GM12865 (cell line): ENCODE data around the gene ELN.

Source experiments
- DNase-seq: peaks from one replicate; pipeline ENCODE4 v3.0.0; 2010; ENCODE audit warnings: low read depth
- H3K4me3 ChIP-seq: 2 replicates; pipeline ENCODE4 v1.5.1; 2011; ENCODE audit warnings: mild to moderate bottlenecking, low read depth, low read length, control low read depth
- TF ChIP-seq, protein P1 (sequence below): IDR thresholded peaks from 2 replicates; pipeline ENCODE4 v1.5.1; 2011; ENCODE audit warnings: low read length, control low read depth, low read depth, inconsistent platforms; ENCODE audit not compliant: insufficient read depth; ENCODE audit errors: missing control alignments

ELN gene

DNA sequence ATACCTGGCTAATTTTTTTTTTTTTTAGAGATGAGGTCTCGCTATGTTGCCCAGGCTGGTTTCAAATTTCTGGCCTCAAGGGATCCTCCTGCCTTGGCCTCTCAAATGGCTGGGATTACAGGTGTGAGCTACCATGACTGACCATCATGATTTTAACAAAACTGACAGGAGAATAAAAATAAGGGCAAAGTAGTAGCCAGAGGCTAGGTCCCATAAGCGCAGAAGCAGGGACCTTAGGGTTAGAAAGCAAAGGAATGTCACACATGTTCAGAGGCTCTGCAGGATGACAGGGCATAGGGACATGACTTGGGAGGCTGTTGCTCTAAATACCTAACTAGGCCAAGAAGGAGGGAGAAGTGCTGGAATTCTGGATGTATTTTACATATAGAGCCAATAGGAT, 50.5 kb downstream of the ELN start:
- TF ChIP-seq, protein P1, sequence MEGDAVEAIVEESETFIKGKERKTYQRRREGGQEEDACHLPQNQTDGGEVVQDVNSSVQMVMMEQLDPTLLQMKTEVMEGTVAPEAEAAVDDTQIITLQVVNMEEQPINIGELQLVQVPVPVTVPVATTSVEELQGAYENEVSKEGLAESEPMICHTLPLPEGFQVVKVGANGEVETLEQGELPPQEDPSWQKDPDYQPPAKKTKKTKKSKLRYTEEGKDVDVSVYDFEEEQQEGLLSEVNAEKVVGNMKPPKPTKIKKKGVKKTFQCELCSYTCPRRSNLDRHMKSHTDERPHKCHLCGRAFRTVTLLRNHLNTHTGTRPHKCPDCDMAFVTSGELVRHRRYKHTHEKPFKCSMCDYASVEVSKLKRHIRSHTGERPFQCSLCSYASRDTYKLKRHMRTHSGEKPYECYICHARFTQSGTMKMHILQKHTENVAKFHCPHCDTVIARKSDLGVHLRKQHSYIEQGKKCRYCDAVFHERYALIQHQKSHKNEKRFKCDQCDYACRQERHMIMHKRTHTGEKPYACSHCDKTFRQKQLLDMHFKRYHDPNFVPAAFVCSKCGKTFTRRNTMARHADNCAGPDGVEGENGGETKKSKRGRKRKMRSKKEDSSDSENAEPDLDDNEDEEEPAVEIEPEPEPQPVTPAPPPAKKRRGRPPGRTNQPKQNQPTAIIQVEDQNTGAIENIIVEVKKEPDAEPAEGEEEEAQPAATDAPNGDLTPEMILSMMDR = no peak
- H3K4me3 ChIP-seq = no peak overlapping the region
- no peak for DNase-seq

DNA sequence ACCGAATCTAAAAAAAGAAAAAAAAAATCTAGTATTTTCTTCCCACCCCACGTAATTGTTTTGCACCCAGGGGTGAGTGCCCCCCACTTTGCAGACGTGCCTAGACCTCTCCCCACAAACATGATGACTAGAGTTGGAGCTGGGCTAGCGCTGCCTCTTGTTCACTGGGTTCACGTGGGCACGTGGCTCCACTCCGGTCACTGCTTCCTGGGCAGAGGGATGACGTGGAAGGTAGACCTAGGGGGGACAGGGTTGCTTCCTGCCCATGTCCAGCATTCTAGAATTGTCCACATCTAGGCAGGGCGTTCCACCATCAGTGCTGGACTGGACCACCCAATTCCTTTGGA, 54.8 kb downstream of the ELN start:
- no peak overlapping the region; the same call in 1 of the 2 replicates for H3K4me3 ChIP-seq
- DNase-seq = no peak

DNA sequence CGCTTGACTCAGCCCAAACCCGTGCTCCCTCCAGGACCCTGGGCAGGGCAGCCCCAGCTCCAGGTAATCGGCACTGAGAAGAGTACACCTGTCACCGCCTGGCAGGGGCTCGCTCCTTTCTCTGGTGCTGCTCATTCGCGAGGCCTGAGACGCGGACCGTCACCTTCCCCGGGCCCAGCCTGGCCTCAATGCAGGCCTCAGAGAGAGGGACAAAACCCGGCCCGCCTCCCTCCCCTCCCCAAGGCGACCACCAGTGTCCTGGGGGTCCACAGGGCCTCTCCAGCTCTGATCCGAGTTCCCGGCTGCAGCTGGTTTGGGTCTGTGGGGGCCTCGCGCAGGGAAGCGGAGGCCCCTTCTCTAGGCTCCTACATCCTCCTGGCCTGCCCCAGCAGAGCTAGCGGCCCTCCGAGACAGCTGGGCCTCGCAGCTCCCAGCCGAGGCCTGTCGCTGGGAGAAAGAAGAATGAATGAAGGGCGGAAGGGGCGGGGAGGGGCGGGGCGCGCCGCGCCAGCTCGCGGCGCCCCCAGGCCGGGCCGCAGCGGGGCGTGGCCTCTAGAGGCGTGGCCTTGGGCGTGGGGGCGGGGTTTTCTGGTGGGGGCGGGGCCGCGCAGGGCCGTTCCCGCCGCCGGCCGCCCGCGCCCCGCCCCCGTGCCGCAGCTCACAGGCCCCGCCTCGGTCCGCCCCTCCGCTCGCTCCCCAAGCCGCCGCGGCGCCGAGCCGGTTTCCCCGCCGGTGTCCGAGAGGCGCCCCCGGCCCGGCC, 55.3 kb downstream of the ELN start, which contains the start of gene LIMK1:
LIMK1 (plus strand) TSS at position 688 of the 760 bp plus-strand sequence. CDS start 187 bp downstream, outside the sequence.
- DNase-seq = peak; percentile 87
- TF ChIP-seq, protein P1 = no peak
- H3K4me3 ChIP-seq = peak within 1 kb of the TSS; percentile 62

More for the DNA sequence above, 54.8 kb downstream of the ELN start:
- TF ChIP-seq, protein P1 = no peak

DNA sequence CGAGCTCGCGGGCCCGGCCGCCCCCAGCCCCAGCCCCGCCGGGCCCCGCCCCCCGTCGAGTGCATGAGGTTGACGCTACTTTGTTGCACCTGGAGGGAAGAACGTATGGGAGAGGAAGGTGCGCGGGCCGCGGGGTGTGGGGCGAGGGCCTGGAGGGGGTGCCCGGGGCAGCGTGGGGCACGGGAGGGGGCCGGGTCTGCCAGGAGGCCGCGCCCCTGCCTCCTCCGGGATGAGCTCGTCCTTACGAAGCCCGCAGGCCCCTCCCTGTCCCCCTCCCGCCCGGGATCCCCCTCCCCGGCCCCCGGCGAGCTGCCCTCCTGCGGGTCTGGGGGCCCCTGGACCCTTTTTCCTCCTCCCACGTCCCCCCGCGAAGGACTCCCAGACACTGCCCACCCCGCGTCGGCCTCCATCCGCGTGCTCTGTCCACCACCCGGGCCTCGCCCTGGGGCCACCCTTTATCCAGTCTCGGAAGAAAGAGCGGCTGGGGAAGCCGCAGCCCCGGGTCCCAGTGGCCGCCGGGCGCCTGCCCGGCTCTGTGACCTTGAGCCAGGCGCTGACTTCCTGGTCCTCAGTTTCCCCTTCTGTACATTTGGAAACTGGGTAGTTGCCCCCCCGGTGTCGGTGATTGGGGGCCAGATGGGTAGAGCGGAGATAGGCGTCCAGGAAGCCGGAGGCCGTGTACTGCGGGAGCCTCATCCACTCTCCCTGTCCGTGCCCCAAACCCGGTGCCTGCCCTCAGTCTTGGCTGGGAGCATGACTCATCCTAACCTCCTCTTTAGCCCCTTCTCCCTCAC, 56.2 kb downstream of the ELN start:
- peak; percentile 22 for DNase-seq
- TF ChIP-seq, protein P1 = no peak
- peak overlapping the region; percentile 62 for H3K4me3 ChIP-seq

DNA sequence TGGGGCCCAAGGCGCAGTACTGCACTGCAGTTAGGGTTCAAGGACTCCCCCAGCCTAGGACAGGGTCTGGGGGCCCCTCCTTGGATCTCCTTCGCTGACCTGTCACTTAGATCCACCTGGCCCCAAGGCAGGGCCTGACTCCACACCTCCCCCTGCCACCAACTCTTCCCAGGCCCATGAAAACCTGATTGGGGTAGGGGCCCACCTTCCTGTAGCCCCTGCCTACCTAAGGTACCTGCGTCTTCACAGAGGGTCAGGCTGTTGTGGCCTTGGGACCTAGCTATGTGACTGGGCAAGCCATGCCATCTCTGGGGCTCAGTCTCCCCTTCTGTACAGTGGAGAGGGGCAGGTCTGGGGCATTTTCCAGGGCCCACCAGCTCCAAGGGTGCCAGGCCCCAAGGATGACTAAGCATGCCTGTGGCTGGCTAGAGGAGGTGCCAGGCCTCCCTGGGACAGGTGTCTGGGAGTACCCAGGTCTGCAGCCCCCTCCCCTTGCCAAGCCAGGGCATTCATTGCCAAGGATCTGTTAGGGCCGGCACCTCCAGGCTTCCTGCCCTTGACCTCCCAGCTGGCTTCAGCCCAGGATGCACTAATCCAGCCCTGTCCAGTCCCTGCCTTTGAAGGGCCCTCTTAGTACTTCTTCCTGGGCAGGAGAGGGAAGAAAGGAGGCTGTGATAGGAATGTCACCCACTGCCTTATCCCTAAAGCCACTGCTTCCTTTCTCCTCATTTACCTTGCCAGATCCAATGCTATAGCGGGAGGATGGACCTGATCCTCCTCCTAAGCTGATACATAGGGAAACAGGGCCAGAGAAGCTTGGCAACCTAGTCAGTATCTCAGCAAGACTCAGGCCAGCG, 57.0 kb downstream of the ELN start:
- TF ChIP-seq, protein P1 = no peak
- no peak for DNase-seq
- H3K4me3 ChIP-seq = peak overlapping the region; percentile 62

DNA sequence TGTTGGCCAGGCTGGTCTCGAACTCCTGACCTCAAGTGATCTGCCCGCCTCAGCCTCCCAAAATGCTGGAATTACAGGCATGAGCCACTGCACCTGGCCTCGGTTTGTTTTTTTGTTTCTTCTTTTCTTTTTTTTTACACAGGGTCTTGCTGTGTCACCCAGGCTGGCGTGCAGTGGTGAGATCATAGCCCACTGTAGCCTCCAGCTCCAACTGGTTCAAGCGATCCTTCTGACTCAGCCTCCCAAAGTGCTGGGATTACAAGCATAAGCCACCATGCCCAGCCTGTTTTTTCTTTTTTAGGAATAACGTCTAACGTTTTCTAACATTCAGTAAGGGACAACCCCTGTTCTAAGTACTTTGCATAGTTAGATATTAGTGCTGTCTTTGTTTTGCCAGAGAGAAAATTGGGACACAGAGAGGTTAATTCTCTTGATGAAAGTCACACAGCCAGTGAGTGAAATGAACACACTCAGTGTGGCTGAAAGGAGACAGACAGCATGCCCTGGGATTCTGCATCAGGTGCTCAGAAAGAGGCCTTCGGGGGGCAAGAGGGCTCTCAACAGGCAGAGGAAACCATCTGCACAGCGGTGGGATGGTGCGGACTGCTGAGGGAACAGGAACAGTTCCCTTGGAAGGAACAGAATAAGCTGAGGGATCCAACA, 59.9 kb downstream of the ELN start:
- H3K4me3 ChIP-seq = no peak overlapping the region
- DNase-seq = no peak
- TF ChIP-seq, protein P1 = no peak
